SJCRH30 (cell line): Measurements from ENCODE around the gene RCOR3. TPM values are rescaled to one million over a fixed set of nuclear protein-coding genes. Genes with fewer than 3 reads are reported as not detected.

Experiments
- DNase-seq, 2 experiments: peaks; one replicate each; pipeline ENCODE4 v3.0.0-alpha.2; 2015 to 2020
- H3K27ac ChIP-seq: fragments of 250-450 bp; sonication (Bioruptor Pico); 2 replicates; pipeline ENCODE4 v1.5.1; 2020; ENCODE audit warnings: mild to moderate bottlenecking, moderate library complexity
- H3K27me3 ChIP-seq: fragments of 250-450 bp; sonication (Bioruptor Pico); 2 replicates; pipeline ENCODE4 v1.5.1; 2020; ENCODE audit warnings: mild to moderate bottlenecking, moderate library complexity
- H3K36me3 ChIP-seq: fragments of 250-450 bp; sonication (Bioruptor Pico); 2 replicates; pipeline ENCODE4 v1.5.1; 2020; ENCODE audit warnings: mild to moderate bottlenecking, moderate library complexity
- H3K4me1 ChIP-seq: fragments of 250-450 bp; sonication (Bioruptor Pico); 2 replicates; pipeline ENCODE4 v1.5.1; 2020; ENCODE audit warnings: mild to moderate bottlenecking, moderate library complexity
- H3K4me3 ChIP-seq: fragments of 250-450 bp; sonication (Bioruptor Pico); 2 replicates; pipeline ENCODE4 v1.5.1; 2020; ENCODE audit warnings: mild to moderate bottlenecking, moderate library complexity
- H3K9me3 ChIP-seq: fragments of 250-450 bp; sonication (Bioruptor Pico); replicated peaks from 2 replicates; pipeline ENCODE4 v1.5.1; 2020; ENCODE audit warnings: mild to moderate bottlenecking, moderate library complexity
- total RNA-seq: library from RNA; depleted of rRNA; stranded (reverse); fragments of >200 nt; shearing (Covaris generic); gene quantifications from 2 replicates; pipeline ENCODE4 v1.2.3, GENCODE V29; 2014

The RCOR3 gene
- total RNA-seq, 1 experiment from 2014 or later, result 43.3 TPM

GRCh38 chr1:211326528-211327345 is 67.6 kb downstream of the RCOR3 start, which contains the start of gene TRAF5:
Gene TRAF5, plus strand, starts transcription at chr1:211326833. Its CDS starts 26,407 bp downstream, at chr1:211353240.
- Histone ChIP-seq H3K27ac (no peak within 1 kb of the TSS), H3K4me1 (peaks cover under 1% of the 10 kb centered on the region; the same call in 1 of the 2 replicates), H3K36me3 (no peaks in the 10 kb centered on the region), H3K4me3 (peak within 1 kb of the TSS; percentile 77), H3K27me3 (no peaks in the 10 kb centered on the region), H3K9me3 (no peaks in the 10 kb centered on the region)
- peak; percentile 58 to 71 for DNase-seq

DNA sequence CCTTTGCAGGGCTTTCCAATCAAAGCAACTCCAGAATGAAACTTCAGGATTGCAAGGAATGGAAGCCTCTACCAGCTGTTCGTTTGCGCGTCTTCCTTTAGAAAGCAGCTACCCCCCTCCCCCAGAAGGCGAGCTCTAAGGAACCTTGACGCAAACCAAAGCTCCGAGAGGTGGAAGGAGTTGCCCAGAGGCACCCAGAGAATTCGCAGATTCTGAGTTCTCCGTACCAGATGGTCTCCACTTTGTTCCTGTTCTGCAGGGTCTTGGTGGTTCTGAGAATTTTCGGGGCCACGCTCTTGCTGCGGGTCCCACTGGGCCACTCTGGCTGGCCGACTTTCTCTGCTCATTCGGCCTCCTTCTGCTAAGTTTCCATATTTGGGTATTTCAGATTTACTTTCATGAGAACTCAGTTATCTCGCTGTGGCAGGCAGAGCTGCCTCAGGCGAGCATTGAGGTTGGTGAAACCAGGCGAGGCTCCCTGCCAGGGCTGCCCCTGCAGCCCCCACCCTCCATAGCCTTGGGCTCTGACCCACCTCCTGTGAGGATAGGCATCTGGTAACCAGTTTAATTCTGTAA is 68.3 kb downstream of the RCOR3 start:
- peak in 1 of 2 experiments; percentile 54 for DNase-seq
- H3K4me3 ChIP-seq, result peak overlapping the region; percentile 77
- H3K27me3 ChIP-seq, result no peaks in the 10 kb centered on the region
- H3K9me3 ChIP-seq, result no peaks in the 10 kb centered on the region
- H3K36me3 ChIP-seq, result no peaks in the 10 kb centered on the region
- peaks cover 3% of the 10 kb centered on the region for H3K4me1 ChIP-seq
- no peak overlapping the region for H3K27ac ChIP-seq

DNA sequence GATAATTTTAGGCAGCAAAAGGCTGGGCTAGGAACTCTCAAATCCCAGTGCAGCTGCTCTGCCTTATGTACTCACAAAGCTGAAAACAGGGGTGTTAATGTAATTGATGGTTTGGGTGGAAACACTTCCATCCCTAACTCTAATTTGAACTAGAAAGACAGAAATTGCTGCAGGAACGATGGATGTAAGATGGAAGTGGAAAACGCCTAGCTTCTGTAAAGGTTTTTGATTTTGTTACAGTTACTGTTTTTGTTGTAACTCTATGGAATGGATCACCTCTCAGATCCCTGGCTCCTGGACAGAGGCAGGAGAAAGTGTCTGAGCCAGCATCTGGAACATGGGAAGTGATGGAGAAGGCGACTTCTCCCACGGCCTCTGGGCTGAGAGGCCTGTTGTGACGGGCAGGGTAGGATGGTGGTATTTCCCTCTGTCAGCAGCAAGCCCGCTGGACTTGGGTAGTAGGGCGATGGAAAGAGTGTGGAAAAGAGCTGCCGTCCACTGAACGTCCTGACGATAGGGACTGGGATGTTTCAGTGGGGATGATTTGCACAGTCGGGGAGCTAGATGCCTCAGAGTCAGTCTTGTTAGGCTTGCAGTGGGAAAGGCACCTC is 69.0 kb downstream of the RCOR3 start:
- DNase-seq, result no peak
- Histone ChIP-seq H3K4me3 (no peak overlapping the region), H3K9me3 (no peaks in the 10 kb centered on the region), H3K27me3 (no peaks in the 10 kb centered on the region), H3K36me3 (no peaks in the 10 kb centered on the region), H3K4me1 (peaks cover 3% of the 10 kb centered on the region), H3K27ac (no peak overlapping the region)

DNA sequence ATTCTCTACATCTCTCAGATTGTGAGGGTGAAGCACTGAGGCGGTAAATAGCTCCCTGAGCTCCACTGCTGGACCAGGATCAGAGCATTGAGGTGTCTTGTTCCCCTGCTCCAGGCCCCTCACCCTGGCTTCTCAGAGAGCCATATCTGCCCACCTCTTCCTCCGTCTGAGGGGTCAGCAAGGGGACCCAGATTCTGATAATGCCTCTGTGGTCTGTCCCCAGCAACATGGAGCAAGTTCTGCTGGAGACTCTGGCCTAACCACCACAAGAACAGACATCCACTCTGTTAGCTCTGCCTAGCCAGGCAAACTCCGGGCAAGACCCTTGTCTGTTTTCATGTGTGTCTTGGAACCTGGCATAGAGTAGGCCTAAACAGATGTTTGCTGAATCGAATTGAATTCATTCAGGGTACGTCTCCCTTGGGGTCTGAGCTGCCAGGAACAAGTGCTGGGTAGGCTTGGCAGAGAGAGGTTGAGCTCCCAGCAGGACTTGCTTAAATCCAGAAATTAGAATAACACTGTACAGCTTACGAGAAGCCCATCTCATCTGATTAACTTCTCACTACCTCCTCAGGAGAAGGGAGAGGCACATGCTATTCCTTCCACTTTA is 69.8 kb downstream of the RCOR3 start:
- no peak for DNase-seq
- Histone ChIP-seq H3K36me3 (no peaks in the 10 kb centered on the region), H3K9me3 (no peaks in the 10 kb centered on the region), H3K4me1 (peaks cover 3% of the 10 kb centered on the region), H3K4me3 (no peak overlapping the region), H3K27ac (no peak overlapping the region), H3K27me3 (no peaks in the 10 kb centered on the region)

DNA sequence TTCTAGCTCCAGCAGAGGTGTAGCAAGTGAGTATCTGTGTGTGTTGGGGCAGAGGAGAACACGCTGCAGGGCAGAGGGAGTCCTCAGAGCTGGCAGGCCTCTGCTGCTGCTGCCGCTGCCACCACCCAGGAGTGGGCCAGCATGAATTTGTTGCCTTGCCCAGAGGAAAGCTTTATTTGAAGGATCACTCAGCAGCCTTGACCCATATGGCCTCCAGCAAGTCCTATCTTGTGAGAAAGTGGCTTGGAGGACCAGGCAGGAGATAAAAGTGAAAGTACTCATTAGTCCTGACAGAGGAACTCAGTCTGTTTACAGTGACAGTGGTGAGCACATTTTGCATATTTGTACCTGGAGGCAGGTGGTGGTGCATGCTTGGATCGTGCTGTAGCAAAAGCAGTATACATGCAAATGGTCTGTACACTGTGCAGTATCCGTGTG is 70.6 kb downstream of the RCOR3 start:
- no peaks in the 10 kb centered on the region for H3K27me3 ChIP-seq
- H3K36me3 ChIP-seq, result no peaks in the 10 kb centered on the region

GRCh38 chr1:211330282-211330936 is 71.2 kb downstream of the RCOR3 start:
- H3K36me3 ChIP-seq, result no peaks in the 10 kb centered on the region
- H3K27ac ChIP-seq, result no peak overlapping the region
- H3K27me3 ChIP-seq, result no peaks in the 10 kb centered on the region
- no peak for DNase-seq
- no peak overlapping the region for H3K4me3 ChIP-seq
- H3K4me1 ChIP-seq, result peaks cover 3% of the 10 kb centered on the region
- no peaks in the 10 kb centered on the region for H3K9me3 ChIP-seq

More for the DNA sequence above, 70.6 kb downstream of the RCOR3 start:
- no peak overlapping the region for H3K27ac ChIP-seq
- H3K4me1 ChIP-seq, result peaks cover 3% of the 10 kb centered on the region
- no peak for DNase-seq
- no peaks in the 10 kb centered on the region for H3K9me3 ChIP-seq
- no peak overlapping the region for H3K4me3 ChIP-seq

- H3K27ac ChIP-seq, result no peak overlapping the region
- DNase-seq, result no peak
These were observed 72.0 kb downstream of the RCOR3 start for GRCh38 chr1:211331011-211331709.

DNA sequence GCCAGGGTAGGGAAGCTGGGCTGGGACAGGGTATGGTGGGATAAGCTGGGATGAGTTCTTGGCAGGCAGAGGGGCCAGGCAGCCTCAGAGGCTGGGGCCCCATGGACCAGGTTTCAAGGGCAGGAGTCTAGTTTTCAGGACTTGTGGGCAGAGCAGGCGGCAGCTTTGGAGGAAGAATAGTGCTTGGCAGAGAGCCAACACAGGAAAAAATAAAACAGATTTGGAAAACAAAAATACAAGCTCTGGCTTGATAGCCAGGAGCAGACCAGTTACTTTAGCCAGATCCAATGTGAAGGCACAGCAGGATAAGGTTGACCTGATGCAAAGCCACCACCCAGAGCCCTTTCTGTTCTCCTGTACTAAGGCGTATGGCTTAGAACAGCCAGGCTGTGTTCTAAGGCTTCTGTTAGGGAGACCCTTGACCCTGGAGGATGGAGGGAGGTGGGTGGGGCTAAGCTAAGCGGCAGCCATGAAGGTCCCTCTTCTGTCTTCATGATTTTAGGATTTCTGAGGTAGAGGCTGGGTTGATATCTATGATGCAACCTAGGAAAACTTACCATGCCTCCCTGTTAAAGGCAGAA is 73.0 kb downstream of the RCOR3 start:
- H3K27ac ChIP-seq, result no peak overlapping the region
- H3K36me3 ChIP-seq, result no peaks in the 10 kb centered on the region
- H3K27me3 ChIP-seq, result no peaks in the 10 kb centered on the region
- no peaks in the 10 kb centered on the region for H3K9me3 ChIP-seq
- no peak for DNase-seq
- H3K4me1 ChIP-seq, result peaks cover 3% of the 10 kb centered on the region
- no peak overlapping the region for H3K4me3 ChIP-seq

More at GRCh38 chr1:211331011-211331709, 72.0 kb downstream of the RCOR3 start:
- Histone ChIP-seq H3K36me3 (no peaks in the 10 kb centered on the region), H3K4me1 (peaks cover 3% of the 10 kb centered on the region), H3K27me3 (no peaks in the 10 kb centered on the region), H3K9me3 (no peaks in the 10 kb centered on the region), H3K4me3 (no peak overlapping the region)

- DNase-seq, result no peak
- Histone ChIP-seq H3K36me3 (no peaks in the 10 kb centered on the region), H3K27me3 (no peaks in the 10 kb centered on the region), H3K27ac (no peak overlapping the region), H3K4me1 (peaks cover 3% of the 10 kb centered on the region), H3K4me3 (no peak overlapping the region), H3K9me3 (no peaks in the 10 kb centered on the region)
These were observed 73.7 kb downstream of the RCOR3 start for GRCh38 chr1:211332830-211333229.

GRCh38 chr1:211333906-211334305 is 74.7 kb downstream of the RCOR3 start:
- Histone ChIP-seq H3K27ac (no peak overlapping the region), H3K9me3 (no peaks in the 10 kb centered on the region), H3K27me3 (no peaks in the 10 kb centered on the region), H3K36me3 (no peaks in the 10 kb centered on the region), H3K4me1 (peaks cover 3% of the 10 kb centered on the region; the same call in 1 of the 2 replicates), H3K4me3 (no peak overlapping the region)
- DNase-seq, result no peak

GRCh38 chr1:211334986-211335385 is 75.8 kb downstream of the RCOR3 start:
- Histone ChIP-seq H3K9me3 (no peaks in the 10 kb centered on the region), H3K36me3 (no peaks in the 10 kb centered on the region), H3K27ac (no peak overlapping the region), H3K27me3 (no peaks in the 10 kb centered on the region), H3K4me3 (no peak overlapping the region), H3K4me1 (peaks cover 13% of the 10 kb centered on the region)
- no peak for DNase-seq

DNA sequence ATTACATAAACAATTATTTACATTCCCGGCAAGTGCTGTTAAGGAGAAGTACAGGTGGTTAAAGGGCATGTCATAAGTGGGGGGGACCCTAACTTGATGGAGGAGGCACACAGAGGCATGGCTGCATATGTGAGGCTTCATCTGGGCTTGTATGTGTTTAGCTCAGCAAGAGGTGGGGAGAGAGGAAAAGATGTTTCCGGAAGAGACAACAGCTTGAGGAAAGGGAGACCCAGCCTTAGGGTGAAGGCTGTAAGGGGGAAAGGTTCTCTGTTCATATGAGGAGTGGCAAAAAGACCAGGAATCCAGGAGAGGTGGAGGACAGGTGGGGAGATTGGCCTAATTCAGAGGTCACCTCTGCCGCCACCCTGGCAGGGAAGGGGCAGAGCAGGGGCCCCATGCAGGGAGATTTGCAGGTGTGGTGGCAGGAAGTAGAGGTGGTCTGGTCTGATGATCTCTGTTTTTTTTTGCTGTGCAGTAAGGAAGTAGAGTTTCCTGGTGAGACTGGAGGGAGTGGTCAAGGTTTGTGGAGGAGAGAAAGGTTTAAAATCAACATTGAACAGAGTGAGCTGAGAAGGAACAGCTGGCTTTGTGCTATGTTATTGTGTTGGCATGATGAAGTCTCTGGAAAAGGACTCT is 76.5 kb downstream of the RCOR3 start:
- no peaks in the 10 kb centered on the region for H3K36me3 ChIP-seq
- no peaks in the 10 kb centered on the region for H3K27me3 ChIP-seq
- no peak for DNase-seq
- no peaks in the 10 kb centered on the region for H3K9me3 ChIP-seq
- no peak overlapping the region for H3K4me3 ChIP-seq
- no peak overlapping the region for H3K27ac ChIP-seq
- peaks cover 18% of the 10 kb centered on the region for H3K4me1 ChIP-seq

DNA sequence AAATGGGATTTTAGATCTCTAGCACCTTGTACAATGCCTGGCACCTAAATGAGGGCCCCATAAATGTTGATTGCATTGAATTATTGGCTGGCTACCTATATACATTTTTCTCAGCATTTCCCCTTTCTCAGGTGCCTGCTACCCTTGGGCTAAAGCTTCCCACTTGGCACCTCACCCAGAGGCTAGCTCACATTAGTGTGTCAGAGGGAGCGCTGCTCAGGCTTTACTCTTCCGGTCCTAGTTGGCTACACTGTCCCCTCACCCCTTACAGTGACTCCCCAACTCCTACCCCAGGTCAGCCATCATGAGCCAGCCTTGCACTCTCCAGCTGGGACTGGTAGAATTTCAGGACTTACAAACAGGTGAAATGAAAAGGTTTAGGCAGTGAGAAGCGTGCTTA is 77.0 kb downstream of the RCOR3 start:
- Histone ChIP-seq H3K9me3 (no peaks in the 10 kb centered on the region), H3K4me3 (no peak overlapping the region), H3K27me3 (no peaks in the 10 kb centered on the region), H3K4me1 (peaks cover 21% of the 10 kb centered on the region), H3K36me3 (no peaks in the 10 kb centered on the region), H3K27ac (no peak overlapping the region)
- no peak for DNase-seq
